Stimulated activated CD8-positive, alpha-beta memory T cell treated with anti-CD3 and anti-CD28 coated beads, Interleukin-12 subunit alpha, Interleukin-12 subunit beta, amount 100 ng/mL, for 4 hours (primary cell): Measurements from ENCODE around the gene CCNE1.
"Not testable (repeated sequence)": the region's sequence is repeated elsewhere in the genome, so short reads cannot be mapped to it uniquely, and the experiment has no call there.

Experiments
- DNase-seq: peaks from one replicate; pipeline ENCODE4 v3.0.0-alpha.2; 2020; ENCODE audit warnings: low read depth

Gene CCNE1

DNA sequence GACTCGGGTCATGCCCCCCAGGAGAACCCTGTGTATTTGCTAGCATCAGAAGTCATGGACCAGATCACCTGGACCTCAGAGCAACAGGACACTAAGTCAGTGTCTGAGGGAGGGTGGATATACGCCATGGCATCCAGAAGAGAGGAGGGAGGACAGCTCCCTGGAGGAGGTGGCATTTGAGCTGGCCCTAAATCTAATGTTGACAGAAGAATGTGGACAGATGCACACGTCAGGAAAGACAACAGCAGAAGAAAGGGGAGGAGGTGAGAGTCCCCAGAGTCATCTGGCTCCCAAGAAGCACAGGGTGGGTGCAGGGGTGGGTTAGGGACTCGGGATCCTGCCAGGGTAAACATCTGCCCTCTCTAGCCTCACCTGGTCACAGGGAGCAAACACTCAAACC is 24.5 kb upstream of the CCNE1 start:
- no peak for DNase-seq

GRCh38 chr19:29789007-29789406 is 22.8 kb upstream of the CCNE1 start:
- no peak for DNase-seq

- no peak for DNase-seq
Observed at GRCh38 chr19:29793116-29793727, 18.6 kb upstream of the CCNE1 start.

DNA sequence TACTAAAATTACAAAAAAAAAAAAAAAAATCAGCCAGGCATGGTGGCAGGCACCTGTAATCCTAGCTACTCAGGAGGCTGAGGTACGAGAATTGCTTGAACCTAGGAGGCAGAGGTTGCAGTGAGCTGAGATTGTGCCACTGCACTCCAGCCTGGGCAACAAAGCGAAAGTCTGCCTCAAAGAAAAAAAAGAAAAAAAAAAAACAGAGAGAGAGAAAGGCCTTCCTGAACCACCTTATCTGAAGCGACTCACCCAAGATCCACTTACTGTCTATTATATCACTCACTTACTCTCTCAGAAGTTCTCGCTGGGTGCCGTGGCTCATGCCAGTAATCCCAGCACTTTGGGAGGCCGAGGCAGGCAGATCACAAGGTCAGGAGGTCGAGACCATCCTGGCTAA is 17.3 kb upstream of the CCNE1 start:
- not testable (repeated sequence) for DNase-seq

GRCh38 chr19:29795461-29796172 is 16.2 kb upstream of the CCNE1 start:
- no peak for DNase-seq

DNA sequence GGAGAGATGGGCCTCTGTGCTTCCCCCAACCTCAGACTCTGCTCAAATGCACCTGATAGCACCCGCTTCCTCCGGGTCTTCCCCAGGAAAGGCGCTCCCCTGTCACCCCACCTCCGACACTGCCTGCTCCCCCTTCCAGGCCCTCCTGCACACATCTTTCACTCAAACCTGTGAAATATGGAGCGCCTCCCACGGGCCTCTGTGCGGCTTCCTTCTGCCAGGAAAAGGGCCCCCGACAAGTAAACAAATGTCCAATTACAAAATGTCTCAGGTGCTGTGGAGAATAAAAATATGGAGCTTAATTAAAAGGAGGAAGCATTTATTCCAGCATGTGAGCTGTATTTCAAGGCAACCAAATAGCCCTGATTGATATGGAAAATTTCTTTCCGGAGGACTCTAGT is 15.6 kb upstream of the CCNE1 start:
- no peak for DNase-seq

DNA sequence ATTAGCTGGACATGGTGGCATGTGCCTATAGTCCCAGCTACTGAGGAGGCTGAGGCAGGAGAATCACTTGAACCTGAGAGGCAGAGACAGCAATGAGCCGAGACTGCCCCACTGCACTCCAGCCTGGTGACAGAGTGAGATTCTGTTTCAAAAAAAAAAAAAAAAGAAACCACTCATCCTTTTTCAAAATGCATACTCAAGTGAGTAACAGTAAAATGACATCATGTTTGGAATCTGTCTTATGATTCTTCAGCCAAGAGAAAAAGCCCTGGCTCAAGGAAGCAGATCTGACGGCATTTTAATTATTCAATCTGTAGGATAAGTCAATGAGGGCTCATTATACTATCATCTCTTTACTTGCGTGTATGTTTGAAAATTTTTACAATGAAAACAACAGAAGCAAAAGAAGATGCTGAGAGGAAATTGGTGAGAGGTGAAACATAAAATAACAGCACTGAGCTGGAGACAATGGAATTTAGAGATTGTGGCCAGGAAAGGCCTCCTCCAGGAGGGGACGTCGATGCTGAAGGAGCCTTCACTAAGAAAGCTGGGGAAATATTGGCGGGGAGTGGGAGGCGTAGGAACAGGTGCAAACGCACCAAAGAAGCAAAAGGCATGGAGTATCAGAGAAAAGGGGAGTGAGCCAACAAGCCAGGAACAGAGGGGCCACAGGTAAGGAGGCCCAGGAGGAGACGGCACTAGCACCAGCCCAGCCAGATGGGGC is 12.9 kb upstream of the CCNE1 start:
- no peak for DNase-seq

- DNase-seq: no peak
Observed at GRCh38 chr19:29800100-29800825, 11.5 kb upstream of the CCNE1 start.

GRCh38 chr19:29803951-29804350 is 7.8 kb upstream of the CCNE1 start:
- not testable (repeated sequence) for DNase-seq

GRCh38 chr19:29804493-29804892 is 7.3 kb upstream of the CCNE1 start:
- no peak for DNase-seq

- no peak for DNase-seq
Observed at GRCh38 chr19:29805031-29805965, 6.5 kb upstream of the CCNE1 start.

DNA sequence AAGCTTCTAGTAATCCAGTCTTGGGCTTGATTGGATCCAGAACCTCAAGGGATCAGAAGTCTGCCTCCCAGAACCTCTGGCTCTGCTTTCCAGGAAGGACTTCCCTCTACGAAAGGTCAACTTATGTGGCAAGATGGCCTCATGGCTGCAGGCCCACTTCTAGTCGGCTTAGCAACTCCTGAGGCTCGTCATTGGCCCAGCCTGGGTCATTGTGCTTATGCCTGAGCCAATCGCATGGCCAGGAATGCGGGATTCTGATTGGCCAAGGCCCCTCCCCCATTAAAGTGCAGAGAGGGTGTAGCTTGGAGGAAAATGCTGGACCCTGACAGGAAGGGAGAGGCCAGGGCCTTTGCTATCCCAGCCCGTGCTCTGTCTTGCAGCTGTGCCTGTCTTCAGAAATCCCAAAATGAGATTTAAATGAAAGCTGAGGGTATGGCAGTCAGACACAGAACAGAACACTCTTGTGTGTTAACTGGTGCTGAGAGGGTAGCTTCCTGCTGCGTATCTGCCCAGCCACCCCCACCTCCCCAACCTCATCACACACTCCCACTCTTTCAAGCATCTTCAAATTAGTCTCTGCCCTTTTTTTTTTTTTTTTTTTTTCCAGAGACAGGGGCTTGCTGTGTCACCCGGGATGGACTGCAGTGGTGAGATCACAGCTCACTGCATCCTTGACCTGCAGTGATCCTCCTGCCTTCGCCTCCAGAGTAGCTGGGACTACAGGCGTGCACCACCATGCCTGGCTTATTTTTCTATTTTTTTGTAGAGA is 5.5 kb upstream of the CCNE1 start:
- DNase-seq: no peak

DNA sequence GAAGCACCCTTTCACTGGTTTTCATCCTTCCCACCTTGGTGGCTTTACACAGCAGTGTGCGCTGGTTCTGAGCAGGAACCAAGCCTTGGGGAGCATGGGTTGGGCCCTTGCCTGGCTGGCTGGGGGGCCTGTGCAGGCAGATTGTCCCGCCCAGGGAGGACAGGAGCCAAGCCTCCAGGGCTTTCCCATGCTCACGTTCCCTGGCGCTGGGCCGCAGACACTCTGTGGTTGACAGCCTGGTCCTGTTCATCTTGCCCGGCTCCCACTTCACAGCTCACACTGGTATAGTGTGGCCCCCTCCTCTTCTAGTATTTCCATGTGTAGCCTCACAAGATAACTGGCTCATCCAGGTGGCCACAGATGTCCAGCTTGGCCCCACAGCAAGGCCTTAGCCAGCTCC is 4.6 kb upstream of the CCNE1 start:
- no peak for DNase-seq

- DNase-seq: no peak
Observed at GRCh38 chr19:29807870-29808405, 3.9 kb upstream of the CCNE1 start.

DNA sequence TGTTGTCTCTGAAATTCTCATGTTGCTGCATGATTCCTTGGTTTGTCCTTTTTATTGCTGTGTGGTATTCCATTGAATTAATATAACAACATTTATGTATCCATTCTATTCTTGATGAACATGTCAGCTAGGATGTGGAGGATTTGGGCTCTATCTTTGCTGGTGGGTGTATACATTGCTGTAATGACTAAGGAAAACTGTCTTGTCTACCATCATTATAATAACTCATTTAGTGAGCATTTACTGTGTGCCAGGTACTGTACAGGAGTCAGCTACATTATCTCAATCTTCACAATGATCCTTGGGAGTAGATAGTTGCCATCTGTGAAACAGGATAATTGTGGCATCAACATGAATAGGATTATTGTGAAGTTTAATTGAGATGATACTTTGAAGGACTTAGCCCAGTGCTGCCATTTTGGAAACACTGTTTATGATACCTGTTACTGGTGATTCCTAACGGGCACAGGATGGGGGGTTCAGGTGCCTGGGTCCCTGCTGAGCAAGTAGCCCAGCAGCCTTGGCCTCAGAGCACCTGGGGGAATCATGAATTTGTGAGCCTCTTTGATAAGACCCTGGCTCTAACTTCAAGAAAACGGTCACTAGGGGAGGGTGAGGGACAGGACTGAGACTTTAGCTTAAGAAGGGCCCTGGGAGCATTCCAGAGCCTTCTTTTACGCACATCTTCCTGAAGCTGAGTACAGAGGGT is 1.8 kb upstream of the CCNE1 start:
- no peak for DNase-seq

DNA sequence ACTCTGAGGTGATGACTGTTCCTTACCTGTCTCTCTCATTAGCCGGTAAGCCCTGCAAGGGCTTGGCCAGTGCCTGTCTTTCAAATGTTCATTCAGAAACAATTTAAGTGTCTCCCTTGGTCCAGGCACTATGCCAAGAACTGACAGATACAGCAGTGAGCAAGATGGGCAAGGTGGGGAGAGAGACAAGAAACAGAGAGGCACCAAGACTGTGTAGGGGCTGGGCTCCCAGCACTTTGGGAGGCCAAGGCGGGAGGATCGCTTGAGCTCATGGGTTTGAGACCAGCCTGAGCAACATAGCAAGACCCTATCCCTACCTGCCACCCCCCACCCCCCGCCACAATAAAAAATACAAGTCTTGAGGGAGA is 1.3 kb upstream of the CCNE1 start:
- DNase-seq: no peak

DNA sequence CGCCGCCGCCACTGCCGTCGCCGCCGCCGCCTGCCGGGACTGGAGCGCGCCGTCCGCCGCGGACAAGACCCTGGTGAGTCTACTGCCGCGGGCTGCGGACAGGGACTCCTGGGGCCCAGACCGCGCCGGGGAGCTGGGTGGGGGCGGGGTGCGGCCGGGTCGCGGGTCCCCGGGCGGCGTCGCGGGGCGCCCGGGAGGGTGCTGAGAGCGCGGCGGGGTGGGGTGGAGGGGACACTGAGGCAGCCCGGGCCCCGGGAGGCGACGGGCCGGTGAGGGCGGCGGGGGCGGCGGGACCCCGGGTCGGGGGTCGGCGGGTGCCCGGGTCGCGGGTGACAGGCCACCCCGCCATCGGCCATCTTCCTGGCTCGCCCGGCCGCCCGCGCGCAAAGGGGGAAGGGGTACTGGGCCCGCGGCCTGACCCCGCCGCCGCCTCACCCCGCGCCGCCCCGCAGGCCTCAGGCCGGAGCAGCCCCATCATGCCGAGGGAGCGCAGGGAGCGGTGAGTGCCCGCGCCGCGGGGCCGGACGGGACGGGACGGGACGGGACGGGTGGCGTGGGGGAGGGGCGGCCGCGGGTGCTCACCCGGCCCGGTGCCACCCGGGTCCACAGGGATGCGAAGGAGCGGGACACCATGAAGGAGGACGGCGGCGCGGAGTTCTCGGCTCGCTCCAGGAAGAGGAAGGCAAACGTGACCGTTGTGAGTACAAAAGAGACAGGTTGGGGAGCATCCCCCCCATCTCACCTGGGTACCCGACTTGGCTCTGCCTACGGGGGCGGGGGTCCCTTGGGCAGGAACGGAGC is 489 bp downstream of the CCNE1 start:
- DNase-seq: no peak

DNA sequence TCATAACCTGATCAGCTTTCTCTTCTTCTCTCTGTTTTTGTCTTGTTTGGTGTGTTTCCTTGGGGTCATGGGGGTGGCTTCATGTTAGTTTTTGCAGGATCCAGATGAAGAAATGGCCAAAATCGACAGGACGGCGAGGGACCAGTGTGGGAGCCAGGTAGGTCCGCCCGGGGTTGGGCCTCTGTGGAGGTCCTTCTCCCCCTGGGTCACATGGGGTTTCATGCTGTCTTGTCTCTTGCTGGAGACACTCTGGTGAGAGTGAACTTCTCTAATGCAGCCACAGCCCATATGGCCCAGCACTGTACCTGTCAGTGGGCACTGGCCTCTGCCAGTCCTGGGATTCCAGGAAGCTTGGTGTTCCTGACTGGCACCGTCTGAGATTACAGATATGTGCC is 1.1 kb downstream of the CCNE1 start:
- no peak for DNase-seq

DNA sequence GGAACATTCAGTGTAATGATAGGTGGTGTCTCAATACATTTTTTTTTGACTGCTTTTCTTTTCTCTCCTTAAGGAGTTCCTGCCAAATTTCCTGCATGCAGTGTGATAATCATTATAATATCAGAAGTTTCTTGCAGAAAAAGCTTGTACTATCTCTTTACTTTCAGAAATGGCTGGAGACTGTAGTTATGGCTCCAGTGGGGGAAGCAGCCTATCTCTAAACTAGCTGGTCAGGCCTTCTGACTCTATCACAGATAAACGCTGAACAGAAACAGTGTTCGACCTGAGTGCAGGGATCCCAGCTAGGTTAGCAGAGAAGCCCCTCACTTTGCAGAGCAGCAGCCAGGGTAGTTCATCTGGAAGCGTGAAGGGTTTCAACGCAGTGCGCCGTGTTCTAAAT is 1.9 kb downstream of the CCNE1 start:
- no peak for DNase-seq
